Measurements from ENCODE around the gene KLHL40.

The KLHL40 gene

DNA sequence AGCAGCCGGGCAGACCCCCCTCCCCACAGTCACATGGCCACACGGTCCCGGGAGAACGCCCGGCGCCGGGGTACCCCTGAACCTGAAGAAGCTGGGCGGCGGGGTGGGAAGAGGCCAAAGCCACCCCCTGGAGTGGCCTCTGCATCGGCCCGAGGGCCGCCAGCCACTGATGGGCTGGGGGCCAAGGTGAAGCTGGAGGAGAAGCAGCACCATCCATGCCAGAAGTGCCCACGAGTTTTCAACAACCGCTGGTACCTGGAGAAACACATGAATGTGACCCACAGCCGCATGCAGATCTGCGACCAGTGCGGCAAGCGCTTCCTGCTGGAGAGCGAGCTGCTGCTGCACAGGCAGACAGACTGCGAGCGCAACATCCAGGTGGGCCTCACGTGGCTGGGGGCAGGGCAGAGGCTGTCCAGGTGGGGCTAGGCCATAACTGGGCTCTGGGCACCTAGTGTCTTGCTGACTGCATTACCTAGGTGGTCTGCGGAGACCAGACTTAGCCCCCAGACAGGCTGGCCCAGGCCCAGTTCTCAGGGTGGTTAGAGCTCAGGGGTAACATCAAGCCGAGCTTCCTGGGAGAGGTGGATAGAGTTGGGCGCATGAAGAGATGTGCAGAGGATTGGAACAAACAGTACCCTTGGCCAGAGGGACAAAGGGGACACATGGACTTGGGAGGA lies 25.7 kb upstream of the KLHL40 start:
- TF ChIP-seq, protein P1, sequence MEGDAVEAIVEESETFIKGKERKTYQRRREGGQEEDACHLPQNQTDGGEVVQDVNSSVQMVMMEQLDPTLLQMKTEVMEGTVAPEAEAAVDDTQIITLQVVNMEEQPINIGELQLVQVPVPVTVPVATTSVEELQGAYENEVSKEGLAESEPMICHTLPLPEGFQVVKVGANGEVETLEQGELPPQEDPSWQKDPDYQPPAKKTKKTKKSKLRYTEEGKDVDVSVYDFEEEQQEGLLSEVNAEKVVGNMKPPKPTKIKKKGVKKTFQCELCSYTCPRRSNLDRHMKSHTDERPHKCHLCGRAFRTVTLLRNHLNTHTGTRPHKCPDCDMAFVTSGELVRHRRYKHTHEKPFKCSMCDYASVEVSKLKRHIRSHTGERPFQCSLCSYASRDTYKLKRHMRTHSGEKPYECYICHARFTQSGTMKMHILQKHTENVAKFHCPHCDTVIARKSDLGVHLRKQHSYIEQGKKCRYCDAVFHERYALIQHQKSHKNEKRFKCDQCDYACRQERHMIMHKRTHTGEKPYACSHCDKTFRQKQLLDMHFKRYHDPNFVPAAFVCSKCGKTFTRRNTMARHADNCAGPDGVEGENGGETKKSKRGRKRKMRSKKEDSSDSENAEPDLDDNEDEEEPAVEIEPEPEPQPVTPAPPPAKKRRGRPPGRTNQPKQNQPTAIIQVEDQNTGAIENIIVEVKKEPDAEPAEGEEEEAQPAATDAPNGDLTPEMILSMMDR (IDR thresholded peaks at IDR 0.05; ENCODE audit: insufficient read depth, low read length, missing control alignments) = no peak
- no peak overlapping the region for H3K4me3 ChIP-seq (ENCODE audit: low read depth, low read length)
- CTCF ChIA-PET = interaction anchor here (1.4 kb wide), 1 partner anchor 85 kb away, joined by 7 read pairs; no protein-coding TSS in a partner anchor
- POLR2A ChIA-PET = no interaction called here
- no peak for DNase-seq (ENCODE audit: low read depth, low spot score)

GRCh38 chr3:42660131-42660715 lies 25.1 kb upstream of the KLHL40 start:
- DNase-seq (ENCODE audit: low read depth, low spot score) = no peak
- no peak overlapping the region for H3K4me3 ChIP-seq (ENCODE audit: low read depth, low read length)
- ChIA-PET POLR2A (interaction anchor here (2.4 kb wide), 1 partner anchor 8 kb away, joined by 10 read pairs; no protein-coding TSS in a partner anchor), CTCF (interaction anchor here (1.4 kb wide), 1 partner anchor 85 kb away, joined by 7 read pairs; no protein-coding TSS in a partner anchor)
- TF ChIP-seq, protein P1 (IDR thresholded peaks at IDR 0.05; ENCODE audit: insufficient read depth, low read length, missing control alignments) = no peak

- POLR2A ChIA-PET = interaction anchor here (2.4 kb wide), 1 partner anchor 9 kb away, joined by 10 read pairs; no protein-coding TSS in a partner anchor
- CTCF ChIA-PET = interaction anchor here (0.8 kb wide), 1 partner anchor 13 kb away, joined by 3 read pairs; no protein-coding TSS in a partner anchor
- TF ChIP-seq, protein P1 (IDR thresholded peaks at IDR 0.05; ENCODE audit: insufficient read depth, low read length, missing control alignments) = no peak
- H3K4me3 ChIP-seq (ENCODE audit: low read depth, low read length) = no peak overlapping the region
- no peak for DNase-seq (ENCODE audit: low read depth, low spot score)
Measured at GRCh38 chr3:42660898-42661297, 24.4 kb upstream of the KLHL40 start.

- CTCF ChIA-PET = interaction anchor here (0.8 to 1.2 kb wide), 2 partner anchors 14 to 221 kb away, joined by 3 read pairs; no protein-coding TSS in a partner anchor
- POLR2A ChIA-PET = interaction anchor here (2.4 kb wide), 1 partner anchor 9 kb away, joined by 10 read pairs; no protein-coding TSS in a partner anchor
- no peak overlapping the region for H3K4me3 ChIP-seq (ENCODE audit: low read depth, low read length)
- TF ChIP-seq, protein P1 (IDR thresholded peaks at IDR 0.05; ENCODE audit: insufficient read depth, low read length, missing control alignments) = no peak
- DNase-seq (ENCODE audit: low read depth, low spot score) = no peak
Measured at GRCh38 chr3:42661593-42662022, 23.7 kb upstream of the KLHL40 start.

DNA sequence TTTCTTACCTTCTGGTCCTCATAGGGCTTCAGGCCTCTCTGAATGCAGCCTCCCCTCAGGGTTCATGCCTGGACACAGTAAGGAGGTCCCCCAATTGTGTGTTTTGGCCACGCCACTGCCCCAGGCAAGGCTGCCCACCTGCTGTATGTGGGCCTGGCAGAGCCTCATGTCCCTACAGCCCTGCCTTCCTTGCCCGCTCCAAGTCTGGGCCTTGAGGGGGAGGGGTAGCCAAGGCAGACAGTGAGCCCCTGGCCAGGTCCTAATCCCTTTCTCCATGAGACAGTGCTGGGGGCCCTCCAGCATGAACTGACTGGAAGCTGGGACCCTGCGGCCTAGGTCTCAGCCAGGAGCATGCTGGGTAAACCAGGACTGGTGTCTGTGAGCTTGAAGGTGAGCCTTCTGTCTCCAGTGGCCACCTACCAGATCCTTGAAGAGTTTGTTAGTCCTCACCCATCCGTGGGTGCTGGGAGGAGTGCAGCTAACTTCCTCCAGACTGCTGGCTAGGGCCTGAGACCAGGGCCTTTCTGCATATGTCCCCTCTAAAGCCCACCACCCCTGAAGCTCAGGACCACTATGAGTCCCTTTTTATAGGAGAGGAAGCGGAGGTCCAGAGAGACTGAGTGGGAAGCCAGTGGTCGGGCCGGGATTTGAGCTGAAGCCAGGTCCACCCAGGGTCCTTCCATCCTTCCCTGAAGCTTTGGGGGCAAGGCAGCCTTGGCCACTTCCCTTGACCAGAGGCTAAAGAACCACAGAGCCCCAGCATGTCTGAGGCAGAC lies 23.1 kb upstream of the KLHL40 start:
- ChIA-PET POLR2A (interaction anchor here (2.4 kb wide), 1 partner anchor 10 kb away, joined by 10 read pairs; no protein-coding TSS in a partner anchor), CTCF (interaction anchor here (0.8 to 1.2 kb wide), 2 partner anchors 14 to 220 kb away, joined by 3 read pairs; no protein-coding TSS in a partner anchor)
- no peak for DNase-seq (ENCODE audit: low read depth, low spot score)
- TF ChIP-seq, protein P1 (IDR thresholded peaks at IDR 0.05; ENCODE audit: insufficient read depth, low read length, missing control alignments) = no peak
- no peak overlapping the region for H3K4me3 ChIP-seq (ENCODE audit: low read depth, low read length)
